Measurements from ENCODE around the gene PLEKHA5.

The PLEKHA5 gene

DNA sequence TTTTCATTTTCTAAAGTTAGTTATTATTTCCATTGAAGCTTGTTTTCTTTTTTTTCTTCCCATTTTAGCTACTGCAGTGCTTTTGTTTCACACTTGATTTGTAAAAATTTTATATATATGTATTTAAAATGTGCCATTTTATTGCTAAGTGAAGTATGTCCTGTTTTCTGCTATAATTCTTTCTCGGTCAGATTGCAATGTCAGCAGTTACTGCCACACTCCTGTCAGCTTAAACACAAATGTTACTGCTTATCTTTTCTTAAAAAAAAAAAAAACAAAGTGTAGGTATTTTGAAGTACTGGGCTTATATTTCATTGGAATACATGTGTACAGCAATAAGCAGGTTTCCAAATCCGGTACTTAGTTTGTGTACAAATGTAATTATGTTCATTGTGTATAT is 246.4 kb downstream of the PLEKHA5 start:
- no peak overlapping the region for H3K27ac ChIP-seq
- in situ Hi-C loops (cut with HindIII; ENCODE audit: low pct_ligation_motif_present, low sequenced_read_pairs): no loop called here
- DNase-seq: no peak
- no peaks in the 10 kb centered on the region for H3K27me3 ChIP-seq (replicated peaks)
- H3K4me3 ChIP-seq (ENCODE audit: low read depth, low read length): no peak overlapping the region
- peaks cover 10% of the 10 kb centered on the region for H3K36me3 ChIP-seq (replicated peaks)
- TF ChIP-seq, protein P1, sequence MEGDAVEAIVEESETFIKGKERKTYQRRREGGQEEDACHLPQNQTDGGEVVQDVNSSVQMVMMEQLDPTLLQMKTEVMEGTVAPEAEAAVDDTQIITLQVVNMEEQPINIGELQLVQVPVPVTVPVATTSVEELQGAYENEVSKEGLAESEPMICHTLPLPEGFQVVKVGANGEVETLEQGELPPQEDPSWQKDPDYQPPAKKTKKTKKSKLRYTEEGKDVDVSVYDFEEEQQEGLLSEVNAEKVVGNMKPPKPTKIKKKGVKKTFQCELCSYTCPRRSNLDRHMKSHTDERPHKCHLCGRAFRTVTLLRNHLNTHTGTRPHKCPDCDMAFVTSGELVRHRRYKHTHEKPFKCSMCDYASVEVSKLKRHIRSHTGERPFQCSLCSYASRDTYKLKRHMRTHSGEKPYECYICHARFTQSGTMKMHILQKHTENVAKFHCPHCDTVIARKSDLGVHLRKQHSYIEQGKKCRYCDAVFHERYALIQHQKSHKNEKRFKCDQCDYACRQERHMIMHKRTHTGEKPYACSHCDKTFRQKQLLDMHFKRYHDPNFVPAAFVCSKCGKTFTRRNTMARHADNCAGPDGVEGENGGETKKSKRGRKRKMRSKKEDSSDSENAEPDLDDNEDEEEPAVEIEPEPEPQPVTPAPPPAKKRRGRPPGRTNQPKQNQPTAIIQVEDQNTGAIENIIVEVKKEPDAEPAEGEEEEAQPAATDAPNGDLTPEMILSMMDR (IDR thresholded peaks at IDR 0.05; ENCODE audit: low read depth, low read length, missing control alignments): no peak

DNA sequence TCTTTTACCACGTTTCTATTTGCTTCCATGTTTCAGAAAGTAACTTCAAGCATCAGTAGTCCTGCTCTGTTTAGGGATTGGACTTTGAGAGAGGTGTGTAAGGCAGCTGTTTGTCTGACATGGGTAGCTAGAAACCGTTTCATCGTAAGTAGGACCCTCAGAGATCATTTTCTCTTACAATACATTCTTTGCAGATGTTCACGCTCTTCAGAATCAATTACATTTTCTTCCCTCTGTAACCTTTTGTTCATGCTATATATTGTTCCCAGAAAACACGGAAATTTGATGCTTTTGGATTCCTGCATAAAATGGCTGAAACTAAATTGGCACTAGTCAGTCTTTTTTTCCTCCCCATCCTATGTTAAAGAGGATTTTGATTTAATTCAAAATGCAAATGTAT is 247.2 kb downstream of the PLEKHA5 start:
- in situ Hi-C loops (cut with HindIII; ENCODE audit: low pct_ligation_motif_present, low sequenced_read_pairs): no loop called here
- Histone ChIP-seq H3K36me3 (replicated peaks) (peaks cover 3% of the 10 kb centered on the region), H3K27me3 (replicated peaks) (no peaks in the 10 kb centered on the region), H3K27ac (no peak overlapping the region), H3K4me3 (ENCODE audit: low read depth, low read length) (no peak overlapping the region)
- TF ChIP-seq, protein P1 (IDR thresholded peaks at IDR 0.05; ENCODE audit: low read depth, low read length, missing control alignments): no peak
- no peak for DNase-seq

DNA sequence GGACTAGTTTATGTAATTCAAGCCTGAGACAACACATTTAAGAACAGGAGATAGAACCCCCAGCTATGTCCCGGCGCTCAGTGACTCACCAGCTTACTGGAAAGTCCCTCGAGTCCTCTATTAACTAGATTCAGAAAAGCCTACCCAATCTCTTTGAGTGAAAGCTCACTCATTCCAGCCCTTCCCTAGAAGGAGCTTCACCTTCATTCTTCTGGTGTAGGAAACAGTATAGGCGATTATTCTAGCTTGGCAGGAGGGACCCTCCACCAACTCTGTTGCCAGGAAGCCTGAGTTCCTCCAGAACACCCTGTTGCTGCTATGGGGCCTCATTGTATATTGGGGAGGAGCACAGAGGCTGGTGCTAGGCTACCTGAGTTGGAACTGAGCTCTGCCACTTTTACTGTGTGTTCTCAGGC is 252.6 kb downstream of the PLEKHA5 start:
- H3K27me3 ChIP-seq (replicated peaks): no peaks in the 10 kb centered on the region
- H3K27ac ChIP-seq: no peak overlapping the region
- H3K4me3 ChIP-seq (ENCODE audit: low read depth, low read length): no peak overlapping the region
- DNase-seq: peak; percentile 92
- TF ChIP-seq, protein P1 (IDR thresholded peaks at IDR 0.05; ENCODE audit: low read depth, low read length, missing control alignments): no peak
- in situ Hi-C loops (cut with HindIII; ENCODE audit: low pct_ligation_motif_present, low sequenced_read_pairs): no loop called here
- H3K36me3 ChIP-seq (replicated peaks): peaks cover 3% of the 10 kb centered on the region

DNA sequence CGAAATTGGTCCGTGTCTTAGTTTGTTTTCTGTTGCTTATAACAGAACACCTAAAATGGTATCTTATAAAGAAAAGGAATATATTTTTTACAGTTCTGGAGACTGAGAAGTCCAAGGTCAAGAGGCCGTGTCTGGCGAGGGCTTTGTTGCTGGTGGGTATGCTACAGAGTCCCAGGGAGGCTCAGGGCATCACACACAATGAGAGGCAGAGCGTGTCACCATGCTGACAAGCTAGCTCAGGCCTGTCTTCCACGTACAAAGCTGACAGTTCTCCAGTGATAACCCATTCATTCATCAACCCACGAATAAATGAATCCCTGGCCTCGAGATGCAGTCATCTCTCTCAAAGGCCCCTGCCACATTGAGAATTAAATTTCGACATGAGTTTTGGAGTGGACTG is 253.0 kb downstream of the PLEKHA5 start:
- in situ Hi-C loops (cut with HindIII; ENCODE audit: low pct_ligation_motif_present, low sequenced_read_pairs): no loop called here
- DNase-seq: no peak

DNA sequence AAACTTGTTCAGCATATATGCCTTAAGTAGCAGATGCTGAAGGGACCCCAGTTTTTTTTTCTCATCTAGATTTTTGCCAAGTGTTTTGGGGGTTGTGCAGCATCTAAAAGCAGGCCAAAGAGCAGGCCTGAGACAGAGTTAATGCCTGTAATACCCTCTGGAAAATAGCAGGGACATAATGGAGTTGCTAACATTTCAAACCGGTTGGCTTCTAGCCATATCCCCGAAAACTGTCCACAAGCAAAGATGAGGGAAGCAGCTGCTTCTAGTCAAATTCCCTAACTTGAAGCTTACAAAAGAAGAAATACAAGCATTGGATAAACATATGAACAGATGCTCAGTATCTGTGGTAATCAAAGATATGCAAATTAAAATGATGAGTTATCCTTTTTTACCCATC is 257.6 kb downstream of the PLEKHA5 start:
- in situ Hi-C loops (cut with HindIII; ENCODE audit: low pct_ligation_motif_present, low sequenced_read_pairs): no loop called here
- TF ChIP-seq, protein P1 (IDR thresholded peaks at IDR 0.05; ENCODE audit: low read depth, low read length, missing control alignments): no peak
- DNase-seq: no peak

More for the DNA sequence above, 253.0 kb downstream of the PLEKHA5 start:
- no peaks in the 10 kb centered on the region for H3K27me3 ChIP-seq (replicated peaks)
- H3K27ac ChIP-seq: no peak overlapping the region
- peaks cover 3% of the 10 kb centered on the region for H3K36me3 ChIP-seq (replicated peaks)
- no peak overlapping the region for H3K4me3 ChIP-seq (ENCODE audit: low read depth, low read length)
- TF ChIP-seq, protein P1 (IDR thresholded peaks at IDR 0.05; ENCODE audit: low read depth, low read length, missing control alignments): no peak

DNA sequence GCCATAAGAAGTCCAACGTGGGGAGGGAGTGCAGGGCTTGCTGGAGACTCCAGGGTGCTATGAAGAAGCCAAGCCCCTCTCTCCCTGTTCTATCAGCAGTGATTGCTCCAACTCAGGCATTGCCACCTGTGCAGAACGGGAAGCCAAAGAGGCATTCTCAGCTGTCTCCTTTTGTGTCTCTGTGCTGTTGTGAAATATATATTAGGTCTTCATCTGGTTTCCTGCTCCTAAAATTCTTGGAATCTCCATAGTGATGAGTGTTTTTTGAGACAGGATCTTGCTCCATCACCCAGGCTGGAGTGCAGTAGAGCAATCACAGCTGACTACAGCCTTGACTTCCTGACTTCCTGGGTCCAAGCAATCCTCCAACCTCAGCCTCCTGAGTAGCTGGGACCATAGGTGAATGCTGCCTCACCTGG is 258.6 kb downstream of the PLEKHA5 start:
- no peak overlapping the region for H3K4me3 ChIP-seq (ENCODE audit: low read depth, low read length)
- in situ Hi-C loops (cut with HindIII; ENCODE audit: low pct_ligation_motif_present, low sequenced_read_pairs): no loop called here
- H3K27me3 ChIP-seq (replicated peaks): no peaks in the 10 kb centered on the region
- H3K27ac ChIP-seq: no peak overlapping the region
- no peaks in the 10 kb centered on the region for H3K36me3 ChIP-seq (replicated peaks)
- no peak for DNase-seq
- TF ChIP-seq, protein P1 (IDR thresholded peaks at IDR 0.05; ENCODE audit: low read depth, low read length, missing control alignments): no peak

More for the DNA sequence above, 257.6 kb downstream of the PLEKHA5 start:
- Histone ChIP-seq H3K27ac (no peak overlapping the region), H3K4me3 (ENCODE audit: low read depth, low read length) (no peak overlapping the region), H3K27me3 (replicated peaks) (no peaks in the 10 kb centered on the region), H3K36me3 (replicated peaks) (no peaks in the 10 kb centered on the region)
